SK-N-SH (cell line): ENCODE results near the gene INPP5E. TPM values are rescaled to one million over a fixed set of nuclear protein-coding genes. Genes with fewer than 3 reads are reported as not detected.

ENCODE experiments used
- CTCF ChIA-PET: fragments of 300-600, 350-600 bp; formaldehyde crosslinking; extraction: SDS; loops from one replicate; lab custom pipeline; 2021; lab: Yijun Ruan, JAX
- POLR2A ChIA-PET: fragments of 350-600 bp; sonication (Branson Sonifier 250); formaldehyde crosslinking; extraction: SDS; loops from one replicate; lab custom pipeline; 2020; ENCODE audit warnings: antibody characterized with exemption, inconsistent platforms; lab: Yijun Ruan, JAX
- DNase-seq: peaks from one replicate; pipeline ENCODE4 v3.0.0; 2012
- H2AFZ ChIP-seq: fragments of 200-600 bp; sonication (generic); 2 replicates; pipeline ENCODE4 v1.8.1; 2016; ENCODE audit warnings: antibody characterized with exemption, mild to moderate bottlenecking, low read depth
- H3F3A ChIP-seq: fragments of 200-600 bp; sonication (generic); replicated peaks from 2 replicates; pipeline ENCODE3; 2016; ENCODE audit warnings: antibody characterized with exemption, mild to moderate bottlenecking; ENCODE audit not compliant: insufficient read depth
- H3K27ac ChIP-seq, 2 experiments: fragments of 200-500 bp in 1 of 2; fragments of 200-600 bp in 1 of 2; sonication (Bioruptor generic) in 1 of 2; sonication (generic), shearing (Covaris generic) in 1 of 2; 2 replicates each; pipeline versions ENCODE4 v1.5.1 to v1.6.1; 2014 to 2016; ENCODE audit warnings: low read depth in 2 of 2, inconsistent platforms in 1 of 2, low read length in 1 of 2, mild to moderate bottlenecking in 1 of 2, mixed read lengths in 1 of 2
- H3K27me3 ChIP-seq: fragments of 200-600 bp; sonication (generic), shearing (Covaris generic); 2 replicates; pipeline ENCODE4 v1.6.1; 2016; ENCODE audit warnings: mixed run types; ENCODE audit not compliant: insufficient read depth
- H3K36me3 ChIP-seq, 2 experiments: fragments of 200-500 bp in 1 of 2; fragments of 200-600 bp in 1 of 2; sonication (Bioruptor generic) in 1 of 2; sonication (generic) in 1 of 2; replicated peaks in 1 of 2; 2 replicates each; pipeline versions ENCODE3 to v1.5.1; 2014 to 2016; ENCODE audit warnings: low read length in 1 of 2, mild to moderate bottlenecking in 1 of 2; ENCODE audit not compliant: insufficient read depth in 2 of 2, control insufficient read depth in 1 of 2
- H3K4me1 ChIP-seq, 2 experiments: fragments of 200-500 bp in 1 of 2; fragments of 200-600 bp in 1 of 2; sonication (Bioruptor generic) in 1 of 2; sonication (generic), shearing (Covaris generic) in 1 of 2; 2 replicates each; pipeline versions ENCODE4 v1.5.1 to v1.6.1; 2014 to 2016; ENCODE audit warnings: low read depth in 1 of 2, low read length in 1 of 2, mixed run types in 1 of 2; ENCODE audit not compliant: insufficient read depth in 2 of 2, control insufficient read depth in 1 of 2
- H3K4me2 ChIP-seq: fragments of 200-600 bp; sonication (generic), shearing (Covaris generic); 2 replicates; pipeline ENCODE4 v1.6.1; 2017; ENCODE audit warnings: mixed run types
- H3K4me3 ChIP-seq, 2 experiments: fragments of 200-500 bp in 1 of 2; fragments of 200-600 bp in 1 of 2; sonication (Bioruptor generic) in 1 of 2; sonication (generic), shearing (Covaris generic) in 1 of 2; 2 replicates each; pipeline versions ENCODE4 v1.5.1 to v1.8.1; 2014 to 2016; ENCODE audit warnings: low read depth in 2 of 2, inconsistent platforms in 1 of 2, low read length in 1 of 2, mild to moderate bottlenecking in 1 of 2, mixed read lengths in 1 of 2, moderate library complexity in 1 of 2
- H3K79me2 ChIP-seq: fragments of 200-600 bp; sonication (generic); 2 replicates; pipeline ENCODE4 v1.8.1; 2017; ENCODE audit warnings: mild to moderate bottlenecking; ENCODE audit not compliant: insufficient read depth
- H3K9ac ChIP-seq: fragments of 200-600 bp; sonication (generic); 2 replicates; pipeline ENCODE4 v1.6.1; 2017; ENCODE audit warnings: mixed run types
- H3K9me2 ChIP-seq: fragments of 200-600 bp; sonication (generic); 2 replicates; pipeline ENCODE4 v1.6.1; 2017; ENCODE audit warnings: mixed run types
- H3K9me3 ChIP-seq: fragments of 200-600 bp; sonication (generic); 2 replicates; pipeline ENCODE4 v1.6.1; 2017; ENCODE audit warnings: mixed run types, mild to moderate bottlenecking, moderate library complexity
- H4K20me1 ChIP-seq: fragments of 200-600 bp; sonication (generic); 2 replicates; pipeline ENCODE4 v1.6.1; 2017; ENCODE audit warnings: mild to moderate bottlenecking, mixed run types; ENCODE audit not compliant: insufficient read depth
- CHD2 ChIP-seq: fragments of 150-350 bp; IDR thresholded peaks from 2 replicates; pipeline ENCODE4 v1.6.1; 2018; ENCODE audit warnings: low read length; ENCODE audit not compliant: partially characterized antibody
- CTCF ChIP-seq: fragments of 200-600 bp; sonication (generic); IDR thresholded peaks from 2 replicates; pipeline ENCODE4 v1.6.1; 2017; ENCODE audit warnings: antibody characterized with exemption, mild to moderate bottlenecking, moderate library complexity
- GATA2 ChIP-seq: sonication (generic); formaldehyde crosslinking; IDR thresholded peaks from 2 replicates; pipeline ENCODE4 v1.5.0; 2020; ENCODE audit warnings: mild to moderate bottlenecking, missing genetic modification reagents
- JUND ChIP-seq: IDR thresholded peaks from 2 replicates; pipeline ENCODE4 v1.4.0; 2012
- NRF1 ChIP-seq: IDR thresholded peaks from 2 replicates; pipeline ENCODE4 v1.6.1; 2012; ENCODE audit warnings: low read depth, mild to moderate bottlenecking, low read length
- RAD21 ChIP-seq: IDR thresholded peaks from 2 replicates; pipeline ENCODE4 v1.6.1; 2012; ENCODE audit warnings: mild to moderate bottlenecking, low read length
- REST ChIP-seq: IDR thresholded peaks from 2 replicates; pipeline ENCODE4 v1.6.1; 2012; ENCODE audit warnings: mild to moderate bottlenecking, low read depth, low read length, moderate library complexity
- SIN3A ChIP-seq: IDR thresholded peaks from 2 replicates; pipeline ENCODE4 v1.6.1; 2012; ENCODE audit warnings: low read depth, mild to moderate bottlenecking, low read length, moderate library complexity, borderline replicate concordance
- YY1 ChIP-seq: IDR thresholded peaks from 2 replicates; pipeline ENCODE4 v1.4.0; 2012; ENCODE audit warnings: low read depth, mild to moderate bottlenecking
- WGBS: methylation state at CpG from one replicate; pipeline ENCODE4 v1.1.6; 2017; ENCODE audit warnings: low lambda C conversion rate; 5-methylcytosine and 5-hydroxymethylcytosine counted together
- polyA plus RNA-seq, 3 experiments: library from polyadenylated mRNA; depleted of rRNA; stranded (reverse); fragments of >200 nt; gene quantifications; 2 replicates each; pipeline ENCODE4 v1.2.3, GENCODE V29; 2012

INPP5E gene
- polyA plus RNA-seq, 1 of the 3 experiments (the other 2 are of a cell fraction): 12.8 TPM

GRCh38 chr9:136436055-136436634 is 3.5 kb downstream of the INPP5E start:
- WGBS: 91% methylated on average over 16 of the region's 25 CpGs

More at GRCh38 chr9:136436055-136436634, 3.5 kb downstream of the INPP5E start:
- CTCF ChIA-PET: no interaction called here
- H3K9me2 ChIP-seq: no peaks in the 10 kb centered on the region
- no peak overlapping the region for H3K4me3 ChIP-seq
- peaks cover 68% of the 10 kb centered on the region for H4K20me1 ChIP-seq
- peak overlapping the region; percentile 95; the same call in 1 of the 2 replicates for H3K4me2 ChIP-seq
- no peaks in the 10 kb centered on the region for H3K9me3 ChIP-seq
- H3K27ac ChIP-seq: no peak overlapping the region
- H3K27me3 ChIP-seq: no peaks in the 10 kb centered on the region
- no peak overlapping the region for H3K9ac ChIP-seq
- TF ChIP-seq NRF1: no peak
- no peak for TF ChIP-seq CHD2
- TF ChIP-seq CTCF: no peak
- TF ChIP-seq REST: no peak
- no peak for TF ChIP-seq SIN3A
- TF ChIP-seq RAD21: no peak
- TF ChIP-seq JUND: no peak
- no peak for TF ChIP-seq GATA2 (CRISPR knock-in tag)
- no peak for TF ChIP-seq YY1
- POLR2A ChIA-PET: interaction anchor here (1.1 kb wide), 1 partner anchor 12 kb away, joined by 3 read pairs; no protein-coding TSS in a partner anchor
- no peak for DNase-seq
- H3F3A ChIP-seq: peaks cover 13% of the 10 kb centered on the region
- H3K79me2 ChIP-seq: peaks cover 65% of the 10 kb centered on the region
- no peak overlapping the region for H2AFZ ChIP-seq
- peaks cover 0 to 35% of the 10 kb centered on the region in 2 experiments for H3K36me3 ChIP-seq
- peaks cover 0 to 21% of the 10 kb centered on the region in 2 experiments; a peak in 1 of 4 replicates for H3K4me1 ChIP-seq
